GM12872 (cell line): ENCODE results near the gene SGSH.

Source experiments
- TF ChIP-seq, protein P1 (sequence below): IDR thresholded peaks from 3 replicates; pipeline ENCODE4 v1.5.1; 2011; ENCODE audit warnings: low read depth, mild to moderate bottlenecking, low read length, moderate library complexity; ENCODE audit not compliant: insufficient read depth

SGSH gene

GRCh38 chr17:80160536-80160935, 59.6 kb downstream of the SGSH start:
- TF ChIP-seq, protein P1, sequence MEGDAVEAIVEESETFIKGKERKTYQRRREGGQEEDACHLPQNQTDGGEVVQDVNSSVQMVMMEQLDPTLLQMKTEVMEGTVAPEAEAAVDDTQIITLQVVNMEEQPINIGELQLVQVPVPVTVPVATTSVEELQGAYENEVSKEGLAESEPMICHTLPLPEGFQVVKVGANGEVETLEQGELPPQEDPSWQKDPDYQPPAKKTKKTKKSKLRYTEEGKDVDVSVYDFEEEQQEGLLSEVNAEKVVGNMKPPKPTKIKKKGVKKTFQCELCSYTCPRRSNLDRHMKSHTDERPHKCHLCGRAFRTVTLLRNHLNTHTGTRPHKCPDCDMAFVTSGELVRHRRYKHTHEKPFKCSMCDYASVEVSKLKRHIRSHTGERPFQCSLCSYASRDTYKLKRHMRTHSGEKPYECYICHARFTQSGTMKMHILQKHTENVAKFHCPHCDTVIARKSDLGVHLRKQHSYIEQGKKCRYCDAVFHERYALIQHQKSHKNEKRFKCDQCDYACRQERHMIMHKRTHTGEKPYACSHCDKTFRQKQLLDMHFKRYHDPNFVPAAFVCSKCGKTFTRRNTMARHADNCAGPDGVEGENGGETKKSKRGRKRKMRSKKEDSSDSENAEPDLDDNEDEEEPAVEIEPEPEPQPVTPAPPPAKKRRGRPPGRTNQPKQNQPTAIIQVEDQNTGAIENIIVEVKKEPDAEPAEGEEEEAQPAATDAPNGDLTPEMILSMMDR, result no peak
